Measurements from ENCODE around the gene MVB12B.

DNA sequence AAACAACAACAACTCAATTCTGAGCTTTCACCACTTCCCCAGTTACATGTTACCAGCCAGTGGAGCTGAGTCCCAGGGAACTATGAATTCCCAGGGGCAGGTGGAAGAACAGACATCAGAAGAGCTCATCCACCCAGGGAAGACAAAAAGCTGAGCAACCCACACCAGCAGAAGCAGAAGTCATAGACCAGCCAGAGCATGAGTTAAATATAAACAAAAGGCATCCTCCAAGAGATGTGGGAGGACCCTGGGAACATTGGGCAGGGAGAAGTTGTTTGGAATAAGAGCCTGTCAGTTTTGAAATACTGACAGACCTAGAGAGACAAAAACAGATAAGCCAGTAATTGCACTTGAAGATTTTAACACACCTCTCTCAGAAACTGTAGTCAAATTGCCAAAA is 184.8 kb downstream of the MVB12B start:
- TF ChIP-seq CTCF (IDR thresholded peaks at IDR 0.05; ENCODE audit: insufficient read depth, low read length) (no peak), GABPA (IDR thresholded peaks at IDR 0.05; ENCODE audit: low read depth) (no peak), POLR2AphosphoS5 (IDR thresholded peaks at IDR 0.05; ENCODE audit: low read depth) (no peak)
